Glutamatergic neuron (in vitro differentiated cells): Measurements from ENCODE around the gene SLC30A7. TPM values are rescaled to one million over a fixed set of nuclear protein-coding genes. Genes with fewer than 3 reads are reported as not detected.

ENCODE experiments used
- DNase-seq: peaks from one replicate; pipeline ENCODE4 v3.0.0; 2022
- H3K27ac Mint-ChIP-seq: one replicate; pipeline ENCODE4 v1.8.0; 2020; ENCODE audit warnings: mild to moderate bottlenecking, mixed read lengths, inconsistent platforms; ENCODE audit not compliant: unreplicated experiment
- H3K27me3 Mint-ChIP-seq: one replicate; pipeline ENCODE4 v1.8.0; 2020; ENCODE audit warnings: mild to moderate bottlenecking, moderate library complexity, mixed read lengths, inconsistent platforms; ENCODE audit not compliant: unreplicated experiment
- H3K36me3 Mint-ChIP-seq: one replicate; pipeline ENCODE4 v1.8.0; 2020; ENCODE audit warnings: mild to moderate bottlenecking, mixed read lengths, inconsistent platforms; ENCODE audit not compliant: unreplicated experiment
- H3K4me1 Mint-ChIP-seq: one replicate; pipeline ENCODE4 v1.8.0; 2020; ENCODE audit warnings: mild to moderate bottlenecking, low read depth, mixed read lengths, inconsistent platforms; ENCODE audit not compliant: unreplicated experiment
- H3K4me3 Mint-ChIP-seq: one replicate; pipeline ENCODE4 v1.8.0; 2020; ENCODE audit warnings: mild to moderate bottlenecking, mixed read lengths, inconsistent platforms; ENCODE audit not compliant: unreplicated experiment
- H3K9me3 Mint-ChIP-seq: one replicate; pipeline ENCODE4 v1.8.0; 2020; ENCODE audit warnings: mild to moderate bottlenecking, moderate library complexity, mixed read lengths, inconsistent platforms; ENCODE audit not compliant: unreplicated experiment
- CTCF ChIP-seq: fragments of 200-600 bp; sonication (generic); IDR thresholded peaks from one replicate; pipeline ENCODE4 v1.5.0; 2021; ENCODE audit not compliant: partially characterized antibody, unreplicated experiment
- total RNA-seq: library from RNA; stranded (reverse); fragmentation: NEBNext Ultra II Directional; extraction: Animal tissue kit (Norgen Biotek cat#: 25700); gene quantifications from one replicate; pipeline ENCODE4 v1.2.1, GENCODE V29; 2021; ENCODE audit not compliant: unreplicated experiment

The SLC30A7 gene
- total RNA-seq, 1 donor from 2014 or later = 21.5 TPM

DNA sequence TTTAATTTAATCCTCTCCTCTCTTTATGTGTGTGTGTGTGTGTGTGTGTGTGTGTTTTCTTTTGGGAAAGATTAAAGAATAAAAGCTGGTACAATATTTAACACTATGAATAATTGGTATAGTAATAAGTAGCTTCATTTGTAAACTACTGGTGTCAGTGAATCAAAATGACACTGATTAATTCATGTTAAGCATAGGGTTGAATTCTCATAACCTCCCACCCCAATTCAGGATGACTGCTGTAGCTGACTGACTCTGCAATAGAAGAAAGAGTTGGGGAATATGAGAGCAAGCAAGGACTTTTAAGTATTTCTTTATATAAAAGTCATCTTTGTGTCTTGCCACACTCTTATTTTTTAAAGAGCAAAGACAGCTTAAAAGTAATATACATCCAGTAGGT lies 13.1 kb downstream of the SLC30A7 start:
- no peaks in the 10 kb centered on the region for H3K27me3 Mint-ChIP-seq
- no peaks in the 10 kb centered on the region for H3K9me3 Mint-ChIP-seq
- H3K4me1 Mint-ChIP-seq = peaks cover 16% of the 10 kb centered on the region
- H3K4me3 Mint-ChIP-seq = no peak overlapping the region
- no peak for DNase-seq
- H3K27ac Mint-ChIP-seq = no peak overlapping the region
- no peaks in the 10 kb centered on the region for H3K36me3 Mint-ChIP-seq
- TF ChIP-seq CTCF = no peak

GRCh38 chr1:100912019-100912418 lies 16.1 kb downstream of the SLC30A7 start:
- TF ChIP-seq CTCF = no peak
- H3K9me3 Mint-ChIP-seq = no peaks in the 10 kb centered on the region
- no peak for DNase-seq
- H3K4me1 Mint-ChIP-seq = peaks cover 9% of the 10 kb centered on the region
- H3K4me3 Mint-ChIP-seq = no peak overlapping the region
- H3K36me3 Mint-ChIP-seq = no peaks in the 10 kb centered on the region
- H3K27ac Mint-ChIP-seq = no peak overlapping the region
- no peaks in the 10 kb centered on the region for H3K27me3 Mint-ChIP-seq

DNA sequence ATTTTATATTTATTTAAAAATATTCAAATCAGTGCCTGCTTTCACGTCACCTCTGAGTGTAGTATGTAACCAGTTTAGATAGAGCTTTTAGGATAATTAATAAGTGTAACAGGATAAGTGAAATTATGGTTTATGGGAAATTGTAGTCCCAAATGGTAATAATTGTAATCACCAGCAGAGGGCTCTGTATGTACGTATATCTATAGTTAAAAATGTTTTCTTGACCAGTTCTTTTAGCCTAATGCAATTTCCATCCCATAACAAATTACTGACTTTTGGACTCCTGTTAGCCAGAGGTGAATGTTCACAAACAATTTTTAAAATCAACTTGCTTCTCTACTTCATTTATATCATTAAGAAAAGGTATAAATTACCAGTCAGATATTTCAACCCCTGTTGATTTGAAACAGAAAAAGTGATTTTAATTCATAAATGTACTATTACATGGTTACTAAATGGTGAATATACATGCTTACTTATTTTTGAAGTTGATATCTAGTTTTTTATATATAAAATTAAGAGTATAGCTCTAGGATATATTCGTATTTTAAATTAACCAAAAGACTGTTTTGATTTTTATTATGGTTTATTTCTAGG lies 25.3 kb downstream of the SLC30A7 start:
- Mint-ChIP-seq H3K27ac (no peak overlapping the region), H3K9me3 (no peaks in the 10 kb centered on the region), H3K36me3 (peaks cover 9% of the 10 kb centered on the region), H3K4me1 (no peaks in the 10 kb centered on the region), H3K27me3 (no peaks in the 10 kb centered on the region), H3K4me3 (no peak overlapping the region)
- peak; percentile 89 for TF ChIP-seq CTCF
- no peak for DNase-seq

- no peak overlapping the region for H3K27ac Mint-ChIP-seq
- no peaks in the 10 kb centered on the region for H3K27me3 Mint-ChIP-seq
- H3K9me3 Mint-ChIP-seq = no peaks in the 10 kb centered on the region
- DNase-seq = no peak
- TF ChIP-seq CTCF = no peak
- H3K4me3 Mint-ChIP-seq = no peak overlapping the region
- peaks cover 11% of the 10 kb centered on the region for H3K36me3 Mint-ChIP-seq
- no peaks in the 10 kb centered on the region for H3K4me1 Mint-ChIP-seq
Measured at GRCh38 chr1:100924212-100924611, 28.3 kb downstream of the SLC30A7 start.

GRCh38 chr1:100924991-100925390 lies 29.1 kb downstream of the SLC30A7 start:
- TF ChIP-seq CTCF = no peak
- Mint-ChIP-seq H3K27me3 (no peaks in the 10 kb centered on the region), H3K36me3 (peaks cover 11% of the 10 kb centered on the region), H3K4me1 (no peaks in the 10 kb centered on the region), H3K4me3 (no peak overlapping the region), H3K9me3 (no peaks in the 10 kb centered on the region), H3K27ac (no peak overlapping the region)
- DNase-seq = no peak
